Activated naive CD8-positive, alpha-beta T cell treated with anti-CD3 and anti-CD28 coated beads, Interleukin-2, amount 10 ng/mL, durations not matched to agents 7 days and 5 days (primary cell): Measurements from ENCODE around the gene CASKIN1. TPM values are rescaled to one million over a fixed set of nuclear protein-coding genes. Genes with fewer than 3 reads are reported as not detected.

Experiments
- ATAC-seq: fragments of 150-1000 bp; cut with Tn5 transposase; one replicate; pipeline ENCODE4 v1.10.0; 2021; ENCODE audit warnings: low read depth, moderate library complexity
- POLR2A ChIA-PET: fragments of 350-600 bp; sonication (Branson Sonifier 250); formaldehyde crosslinking; loops from one replicate; lab custom pipeline; 2021; ENCODE audit warnings: antibody characterized with exemption; lab: Charles Lee
- DNase-seq: peaks from one replicate; pipeline ENCODE4 v3.0.0; 2021
- H3K27ac Mint-ChIP-seq: one replicate; pipeline ENCODE4 v1.8.0; 2022; ENCODE audit warnings: mild to moderate bottlenecking, mixed read lengths
- H3K27me3 Mint-ChIP-seq: one replicate; pipeline ENCODE4 v1.8.0; 2022; ENCODE audit warnings: mild to moderate bottlenecking, moderate library complexity, mixed read lengths
- H3K36me3 Mint-ChIP-seq: one replicate; pipeline ENCODE4 v1.8.0; 2021; ENCODE audit warnings: mild to moderate bottlenecking, mixed read lengths
- H3K4me1 Mint-ChIP-seq: one replicate; pipeline ENCODE4 v1.8.0; 2021; ENCODE audit warnings: mixed read lengths
- H3K4me3 Mint-ChIP-seq: one replicate; pipeline ENCODE4 v1.8.0; 2022; ENCODE audit warnings: mild to moderate bottlenecking, moderate library complexity, mixed read lengths
- H3K9me3 Mint-ChIP-seq: one replicate; pipeline ENCODE4 v1.8.0; 2021; ENCODE audit warnings: mixed read lengths
- total RNA-seq, 2 experiments: library from RNA; stranded (reverse); gene quantifications; one replicate each; pipeline ENCODE4 v1.2.3, GENCODE V29; 2021

The CASKIN1 gene
- total RNA-seq, 2 experiments from 2014 or later: 0.88 to 1.1 TPM

- Mint-ChIP-seq H3K36me3 (no peaks in the 10 kb centered on the region), H3K4me3 (no peak overlapping the region), H3K9me3 (no peaks in the 10 kb centered on the region), H3K27ac (no peak overlapping the region), H3K4me1 (no peaks in the 10 kb centered on the region), H3K27me3 (no peaks in the 10 kb centered on the region)
- no peak for DNase-seq
- no peak for ATAC-seq
- POLR2A ChIA-PET: no interaction called here
These were observed 15.9 kb downstream of the CASKIN1 start for GRCh38 chr16:2180461-2180860.

GRCh38 chr16:2179576-2179975 is 16.8 kb downstream of the CASKIN1 start:
- no peaks in the 10 kb centered on the region for H3K9me3 Mint-ChIP-seq
- no peak overlapping the region for H3K27ac Mint-ChIP-seq
- POLR2A ChIA-PET: no interaction called here
- no peak for DNase-seq
- H3K27me3 Mint-ChIP-seq: no peaks in the 10 kb centered on the region
- no peaks in the 10 kb centered on the region for H3K36me3 Mint-ChIP-seq
- H3K4me3 Mint-ChIP-seq: no peak overlapping the region
- no peak for ATAC-seq
- H3K4me1 Mint-ChIP-seq: no peaks in the 10 kb centered on the region

- Mint-ChIP-seq H3K36me3 (no peaks in the 10 kb centered on the region), H3K4me3 (no peak overlapping the region), H3K27me3 (no peaks in the 10 kb centered on the region), H3K4me1 (no peaks in the 10 kb centered on the region), H3K27ac (no peak overlapping the region), H3K9me3 (no peaks in the 10 kb centered on the region)
- ATAC-seq (no peak), DNase-seq (no peak)
- POLR2A ChIA-PET: no interaction called here
These were observed 17.3 kb downstream of the CASKIN1 start for GRCh38 chr16:2179107-2179501.

GRCh38 chr16:2178321-2179106 is 17.9 kb downstream of the CASKIN1 start:
- H3K4me3 Mint-ChIP-seq: no peak overlapping the region
- H3K4me1 Mint-ChIP-seq: no peaks in the 10 kb centered on the region
- peak; percentile 55 for DNase-seq
- no peak overlapping the region for H3K27ac Mint-ChIP-seq
- POLR2A ChIA-PET: no interaction called here
- H3K36me3 Mint-ChIP-seq: no peaks in the 10 kb centered on the region
- no peaks in the 10 kb centered on the region for H3K27me3 Mint-ChIP-seq
- ATAC-seq: peak; percentile 40
- H3K9me3 Mint-ChIP-seq: no peaks in the 10 kb centered on the region

- H3K4me1 Mint-ChIP-seq: no peaks in the 10 kb centered on the region
- H3K27me3 Mint-ChIP-seq: no peaks in the 10 kb centered on the region
- H3K27ac Mint-ChIP-seq: no peak overlapping the region
- no peak for DNase-seq
- H3K4me3 Mint-ChIP-seq: no peak overlapping the region
- no peak for ATAC-seq
- POLR2A ChIA-PET: no interaction called here
- H3K36me3 Mint-ChIP-seq: no peaks in the 10 kb centered on the region
- no peaks in the 10 kb centered on the region for H3K9me3 Mint-ChIP-seq
These were observed 18.8 kb downstream of the CASKIN1 start for GRCh38 chr16:2177561-2177960.

- ATAC-seq (no peak), DNase-seq (no peak)
- Mint-ChIP-seq H3K27ac (no peak overlapping the region), H3K4me1 (no peaks in the 10 kb centered on the region), H3K27me3 (no peaks in the 10 kb centered on the region), H3K36me3 (no peaks in the 10 kb centered on the region), H3K9me3 (no peaks in the 10 kb centered on the region), H3K4me3 (no peak overlapping the region)
- POLR2A ChIA-PET: no interaction called here
These were observed 19.3 kb downstream of the CASKIN1 start for GRCh38 chr16:2177101-2177500.

GRCh38 chr16:2176047-2176446 is 20.4 kb downstream of the CASKIN1 start:
- ATAC-seq (no peak), DNase-seq (no peak)
- Mint-ChIP-seq H3K4me3 (no peak overlapping the region), H3K27me3 (no peaks in the 10 kb centered on the region), H3K9me3 (no peaks in the 10 kb centered on the region), H3K4me1 (no peaks in the 10 kb centered on the region), H3K27ac (no peak overlapping the region), H3K36me3 (peaks cover 1% of the 10 kb centered on the region)
- POLR2A ChIA-PET: no interaction called here

GRCh38 chr16:2175454-2175853 is 21.0 kb downstream of the CASKIN1 start:
- DNase-seq (no peak), ATAC-seq (no peak)
- Mint-ChIP-seq H3K36me3 (peaks cover 1% of the 10 kb centered on the region), H3K4me1 (no peaks in the 10 kb centered on the region), H3K4me3 (no peak overlapping the region), H3K27me3 (no peaks in the 10 kb centered on the region), H3K9me3 (no peaks in the 10 kb centered on the region), H3K27ac (no peak overlapping the region)
- POLR2A ChIA-PET: no interaction called here

- POLR2A ChIA-PET: interaction anchor here (1.2 kb wide), 1 partner anchor 19 kb away, joined by 3 read pairs; the partner anchor contains the start of gene TRAF7
- Mint-ChIP-seq H3K27ac (no peak overlapping the region), H3K4me1 (no peaks in the 10 kb centered on the region), H3K9me3 (no peaks in the 10 kb centered on the region), H3K4me3 (no peak overlapping the region), H3K27me3 (no peaks in the 10 kb centered on the region), H3K36me3 (peaks cover 1% of the 10 kb centered on the region)
- DNase-seq (no peak), ATAC-seq (no peak)
These were observed 21.8 kb downstream of the CASKIN1 start for GRCh38 chr16:2174396-2175131.

GRCh38 chr16:2173916-2174315 is 22.5 kb downstream of the CASKIN1 start:
- POLR2A ChIA-PET: interaction anchor here (1.2 kb wide), 1 partner anchor 18 kb away, joined by 3 read pairs; the partner anchor contains the start of gene TRAF7
- Mint-ChIP-seq H3K4me3 (no peak overlapping the region), H3K9me3 (no peaks in the 10 kb centered on the region), H3K4me1 (no peaks in the 10 kb centered on the region), H3K27me3 (no peaks in the 10 kb centered on the region), H3K36me3 (peaks cover 1% of the 10 kb centered on the region), H3K27ac (no peak overlapping the region)
- DNase-seq: no peak
- ATAC-seq: no peak

- no peak for DNase-seq
- H3K36me3 Mint-ChIP-seq: peaks cover 1% of the 10 kb centered on the region
- H3K27me3 Mint-ChIP-seq: no peaks in the 10 kb centered on the region
- no peak overlapping the region for H3K4me3 Mint-ChIP-seq
- POLR2A ChIA-PET: no interaction called here
- H3K9me3 Mint-ChIP-seq: no peaks in the 10 kb centered on the region
- no peaks in the 10 kb centered on the region for H3K4me1 Mint-ChIP-seq
- ATAC-seq: no peak
- no peak overlapping the region for H3K27ac Mint-ChIP-seq
These were observed 23.0 kb downstream of the CASKIN1 start for GRCh38 chr16:2173366-2173765.

GRCh38 chr16:2172688-2173335 is 23.6 kb downstream of the CASKIN1 start:
- no peak for DNase-seq
- no peaks in the 10 kb centered on the region for H3K9me3 Mint-ChIP-seq
- H3K27me3 Mint-ChIP-seq: no peaks in the 10 kb centered on the region
- H3K4me1 Mint-ChIP-seq: no peaks in the 10 kb centered on the region
- no peak overlapping the region for H3K4me3 Mint-ChIP-seq
- POLR2A ChIA-PET: no interaction called here
- ATAC-seq: no peak
- peaks cover 1% of the 10 kb centered on the region for H3K36me3 Mint-ChIP-seq
- no peak overlapping the region for H3K27ac Mint-ChIP-seq

- no peak overlapping the region for H3K27ac Mint-ChIP-seq
- no peaks in the 10 kb centered on the region for H3K9me3 Mint-ChIP-seq
- peaks cover 1% of the 10 kb centered on the region for H3K36me3 Mint-ChIP-seq
- ATAC-seq (no peak), DNase-seq (no peak)
- POLR2A ChIA-PET: no interaction called here
- H3K27me3 Mint-ChIP-seq: no peaks in the 10 kb centered on the region
- no peak overlapping the region for H3K4me3 Mint-ChIP-seq
- no peaks in the 10 kb centered on the region for H3K4me1 Mint-ChIP-seq
These were observed 24.7 kb downstream of the CASKIN1 start for GRCh38 chr16:2171601-2172178.
